ENCODE data around the gene SCG5.
A peak's percentile ranks its signal among the peaks of the same experiment; 100 is the strongest.
"Not testable (repeated sequence)": the region's sequence is repeated elsewhere in the genome, so short reads cannot be mapped to it uniquely, and the experiment has no call there.

Gene SCG5

GRCh38 chr15:32641517-32642059, at the start of gene SCG5:
TSS of gene SCG5 (plus strand) at chr15:32641710. CDS start at chr15:32643593, 1,883 bp downstream.
- Histone ChIP-seq H3K27me3 (ENCODE audit: insufficient read depth, low read length) (no peaks in the 10 kb centered on the region), H3K9ac (ENCODE audit: low read depth, low read length) (peak within 1 kb of the TSS; percentile 88; the same call in 1 of the 2 replicates), H3K9me3 (ENCODE audit: insufficient read depth, low read depth, low read length) (no peaks in the 10 kb centered on the region), H3K4me1 (ENCODE audit: insufficient read depth, low read length) (peaks cover 13% of the 10 kb centered on the region), H3K27ac (ENCODE audit: low read length) (peak within 1 kb of the TSS; percentile 76), H3K36me3 (ENCODE audit: insufficient read depth, low read depth, low read length) (peaks cover 31% of the 10 kb centered on the region), H3K4me3 (ENCODE audit: low read length) (peak within 1 kb of the TSS; percentile 91)

- not testable (repeated sequence) for H3K9ac ChIP-seq (ENCODE audit: low read depth, low read length); H3K9me3 ChIP-seq (ENCODE audit: insufficient read depth, low read depth, low read length); H3K27ac ChIP-seq (ENCODE audit: low read length); H3K4me1 ChIP-seq (ENCODE audit: insufficient read depth, low read length); H3K27me3 ChIP-seq (ENCODE audit: insufficient read depth, low read length); H3K36me3 ChIP-seq (ENCODE audit: insufficient read depth, low read depth, low read length); H3K4me3 ChIP-seq (ENCODE audit: low read length)
Measured at GRCh38 chr15:32593151-32593550, 48.4 kb upstream of the SCG5 start, which contains the start of gene GOLGA8N. TSS of gene GOLGA8N (plus strand) at chr15:32593456.

- H3K4me3 ChIP-seq (ENCODE audit: low read length); H3K27ac ChIP-seq (ENCODE audit: low read length); H3K9ac ChIP-seq (ENCODE audit: low read depth, low read length); H3K36me3 ChIP-seq (ENCODE audit: insufficient read depth, low read depth, low read length); H3K27me3 ChIP-seq (ENCODE audit: insufficient read depth, low read length); H3K4me1 ChIP-seq (ENCODE audit: insufficient read depth, low read length); H3K9me3 ChIP-seq (ENCODE audit: insufficient read depth, low read depth, low read length): not testable (repeated sequence)
Measured at GRCh38 chr15:32609518-32609917, 32.0 kb upstream of the SCG5 start.

- H3K36me3 ChIP-seq (ENCODE audit: insufficient read depth, low read depth, low read length); H3K4me3 ChIP-seq (ENCODE audit: low read length); H3K27me3 ChIP-seq (ENCODE audit: insufficient read depth, low read length); H3K9me3 ChIP-seq (ENCODE audit: insufficient read depth, low read depth, low read length); H3K27ac ChIP-seq (ENCODE audit: low read length); H3K9ac ChIP-seq (ENCODE audit: low read depth, low read length); H3K4me1 ChIP-seq (ENCODE audit: insufficient read depth, low read length): not testable (repeated sequence)
Measured at GRCh38 chr15:32610719-32611118, 30.8 kb upstream of the SCG5 start.

- H3K36me3 ChIP-seq (ENCODE audit: insufficient read depth, low read depth, low read length); H3K9me3 ChIP-seq (ENCODE audit: insufficient read depth, low read depth, low read length); H3K4me1 ChIP-seq (ENCODE audit: insufficient read depth, low read length); H3K27me3 ChIP-seq (ENCODE audit: insufficient read depth, low read length): not testable (repeated sequence)
- peak overlapping the region; percentile 90; the same call in 1 of the 2 replicates for H3K9ac ChIP-seq (ENCODE audit: low read depth, low read length)
- H3K4me3 ChIP-seq (ENCODE audit: low read length) = peak overlapping the region; percentile 80
- peak overlapping the region; percentile 86 for H3K27ac ChIP-seq (ENCODE audit: low read length)
Measured at GRCh38 chr15:32614712-32615050, 26.8 kb upstream of the SCG5 start.

- peak within 1 kb of the TSS; percentile 86 for H3K27ac ChIP-seq (ENCODE audit: low read length)
- not testable (repeated sequence) for H3K9me3 ChIP-seq (ENCODE audit: insufficient read depth, low read depth, low read length); H3K36me3 ChIP-seq (ENCODE audit: insufficient read depth, low read depth, low read length); H3K4me1 ChIP-seq (ENCODE audit: insufficient read depth, low read length); H3K27me3 ChIP-seq (ENCODE audit: insufficient read depth, low read length)
- H3K9ac ChIP-seq (ENCODE audit: low read depth, low read length) = peak within 1 kb of the TSS; percentile 92
- H3K4me3 ChIP-seq (ENCODE audit: low read length) = peak within 1 kb of the TSS; percentile 80
Measured at GRCh38 chr15:32615051-32615870, 26.2 kb upstream of the SCG5 start, which contains the start of gene ARHGAP11A. TSS of gene ARHGAP11A (plus strand) at chr15:32615504. CDS start at chr15:32616212, 708 bp downstream.

- H3K4me1 ChIP-seq (ENCODE audit: insufficient read depth, low read length); H3K36me3 ChIP-seq (ENCODE audit: insufficient read depth, low read depth, low read length); H3K27ac ChIP-seq (ENCODE audit: low read length); H3K27me3 ChIP-seq (ENCODE audit: insufficient read depth, low read length); H3K9me3 ChIP-seq (ENCODE audit: insufficient read depth, low read depth, low read length): not testable (repeated sequence)
- H3K4me3 ChIP-seq (ENCODE audit: low read length) = peak overlapping the region; percentile 80
- H3K9ac ChIP-seq (ENCODE audit: low read depth, low read length) = peak overlapping the region; percentile 92
Measured at GRCh38 chr15:32615871-32616426, 25.6 kb upstream of the SCG5 start.

- no peak overlapping the region for H3K9ac ChIP-seq (ENCODE audit: low read depth, low read length)
- H3K9me3 ChIP-seq (ENCODE audit: insufficient read depth, low read depth, low read length) = no peaks in the 10 kb centered on the region
- peaks cover 76% of the 10 kb centered on the region for H3K36me3 ChIP-seq (ENCODE audit: insufficient read depth, low read depth, low read length)
- H3K27me3 ChIP-seq (ENCODE audit: insufficient read depth, low read length) = no peaks in the 10 kb centered on the region
- no peak overlapping the region for H3K4me3 ChIP-seq (ENCODE audit: low read length)
- H3K4me1 ChIP-seq (ENCODE audit: insufficient read depth, low read length) = peaks cover 4% of the 10 kb centered on the region
- H3K27ac ChIP-seq (ENCODE audit: low read length) = no peak overlapping the region
Measured at GRCh38 chr15:32636410-32636809, 5.1 kb upstream of the SCG5 start.

GRCh38 chr15:32636908-32637567, 4.5 kb upstream of the SCG5 start:
- Histone ChIP-seq H3K36me3 (ENCODE audit: insufficient read depth, low read depth, low read length) (peaks cover 72% of the 10 kb centered on the region), H3K9me3 (ENCODE audit: insufficient read depth, low read depth, low read length) (no peaks in the 10 kb centered on the region), H3K4me1 (ENCODE audit: insufficient read depth, low read length) (peaks cover 4% of the 10 kb centered on the region), H3K27ac (ENCODE audit: low read length) (no peak overlapping the region), H3K27me3 (ENCODE audit: insufficient read depth, low read length) (no peaks in the 10 kb centered on the region), H3K9ac (ENCODE audit: low read depth, low read length) (no peak overlapping the region), H3K4me3 (ENCODE audit: low read length) (no peak overlapping the region)

- Histone ChIP-seq H3K27me3 (ENCODE audit: insufficient read depth, low read length) (no peaks in the 10 kb centered on the region), H3K4me3 (ENCODE audit: low read length) (no peak overlapping the region), H3K36me3 (ENCODE audit: insufficient read depth, low read depth, low read length) (peaks cover 70% of the 10 kb centered on the region), H3K9ac (ENCODE audit: low read depth, low read length) (no peak overlapping the region), H3K4me1 (ENCODE audit: insufficient read depth, low read length) (peaks cover 6% of the 10 kb centered on the region), H3K27ac (ENCODE audit: low read length) (no peak overlapping the region), H3K9me3 (ENCODE audit: insufficient read depth, low read depth, low read length) (no peaks in the 10 kb centered on the region)
Measured at GRCh38 chr15:32637704-32638103, 3.8 kb upstream of the SCG5 start.

GRCh38 chr15:32642667-32643435, 1.3 kb downstream of the SCG5 start:
- no peaks in the 10 kb centered on the region for H3K9me3 ChIP-seq (ENCODE audit: insufficient read depth, low read depth, low read length)
- peaks cover 13% of the 10 kb centered on the region for H3K4me1 ChIP-seq (ENCODE audit: insufficient read depth, low read length)
- no peak overlapping the region for H3K27ac ChIP-seq (ENCODE audit: low read length)
- peaks cover 19% of the 10 kb centered on the region for H3K36me3 ChIP-seq (ENCODE audit: insufficient read depth, low read depth, low read length)
- peak overlapping the region; percentile 59; the same call in 1 of the 2 replicates for H3K9ac ChIP-seq (ENCODE audit: low read depth, low read length)
- H3K4me3 ChIP-seq (ENCODE audit: low read length) = peak overlapping the region; percentile 50; the same call in 1 of the 2 replicates
- H3K27me3 ChIP-seq (ENCODE audit: insufficient read depth, low read length) = no peaks in the 10 kb centered on the region

All from iPS-20b (cell line).